Hepatocyte (in vitro differentiated cells): ENCODE measurements around the gene EBF4. TPM values are rescaled to one million over a fixed set of nuclear protein-coding genes. Genes with fewer than 3 reads are reported as not detected.

Experiments used
- DNase-seq: peaks from one replicate; pipeline ENCODE4 v3.0.0-alpha.2; 2016; ENCODE audit warnings: low spot score
- H2AFZ ChIP-seq: fragments of 200-600 bp; sonication (generic); 2 replicates; pipeline ENCODE4 v1.6.0; 2016; ENCODE audit warnings: antibody characterized with exemption, mild to moderate bottlenecking
- H3K27ac ChIP-seq: fragments of 200-600 bp; sonication (generic); 2 replicates; pipeline ENCODE4 v1.5.1; 2016; ENCODE audit warnings: mild to moderate bottlenecking
- H3K27me3 ChIP-seq: fragments of 200-600 bp; sonication (generic); 2 replicates; pipeline ENCODE4 v1.6.1; 2016
- H3K36me3 ChIP-seq: fragments of 200-600 bp; sonication (generic); replicated peaks from 2 replicates; pipeline ENCODE4 v1.5.1; 2016; ENCODE audit warnings: low read depth; ENCODE audit not compliant: insufficient read depth
- H3K4me1 ChIP-seq: fragments of 200-600 bp; sonication (generic); 2 replicates; pipeline ENCODE4 v1.5.1; 2016; ENCODE audit warnings: mild to moderate bottlenecking, moderate library complexity; ENCODE audit not compliant: insufficient read depth
- H3K4me2 ChIP-seq: fragments of 200-600 bp; sonication (generic); 2 replicates; pipeline ENCODE4 v1.6.0; 2016
- H3K4me3 ChIP-seq: fragments of 200-600 bp; sonication (generic); 2 replicates; pipeline ENCODE4 v1.5.1; 2016; ENCODE audit warnings: mild to moderate bottlenecking
- H3K79me2 ChIP-seq: fragments of 200-600 bp; sonication (generic); 2 replicates; pipeline ENCODE4 v1.6.0; 2017; ENCODE audit warnings: mild to moderate bottlenecking
- H3K9me2 ChIP-seq: fragments of 200-600 bp; sonication (generic); replicated peaks from 2 replicates; pipeline ENCODE4 v1.6.0; 2017; ENCODE audit warnings: mild to moderate bottlenecking; ENCODE audit not compliant: insufficient read depth
- H3K9me3 ChIP-seq: fragments of 200-600 bp; sonication (generic); 2 replicates; pipeline ENCODE4 v1.5.1; 2016; ENCODE audit warnings: low read depth, mild to moderate bottlenecking
- H4K20me1 ChIP-seq: fragments of 200-600 bp; sonication (generic); 2 replicates; pipeline ENCODE4 v1.6.0; 2016; ENCODE audit warnings: mild to moderate bottlenecking; ENCODE audit not compliant: insufficient read depth, poor library complexity, severe bottlenecking
- EZH2 ChIP-seq: fragments of 200-600 bp; sonication (generic); IDR thresholded peaks from 2 replicates; pipeline ENCODE4 v1.6.1; 2016; ENCODE audit warnings: antibody characterized with exemption, mild to moderate bottlenecking, borderline replicate concordance
- EZH2phosphoT487 ChIP-seq: fragments of 200-600 bp; sonication (generic); IDR thresholded peaks from one replicate; pipeline ENCODE4 v1.6.1; 2018; ENCODE audit warnings: antibody characterized with exemption, mild to moderate bottlenecking, low read depth, moderate library complexity; ENCODE audit not compliant: unreplicated experiment, severe bottlenecking
- WGBS: methylation state at CpG from one replicate; pipeline ENCODE4 v1.1.6; 2016; ENCODE audit warnings: low lambda C conversion rate; ENCODE audit errors: missing lambda C conversion rate; 5-methylcytosine and 5-hydroxymethylcytosine counted together
- polyA plus RNA-seq: library from polyadenylated mRNA; unstranded; fragments of >200 nt; fragmentation: Nextera tagmentation; extraction: Ambion mirVana; gene quantifications from 2 replicates; pipeline ENCODE4 v1.2.1, GENCODE V29; 2016
- total RNA-seq: library from RNA; depleted of rRNA; stranded (reverse); fragments of >200 nt; gene quantifications from 2 replicates; pipeline ENCODE4 v1.2.3, GENCODE V29; 2014
- TF ChIP-seq, protein P1 (sequence below): fragments of 200-600 bp; sonication (generic); IDR thresholded peaks from 2 replicates; pipeline ENCODE4 v1.5.1; 2016; ENCODE audit warnings: antibody characterized with exemption, mild to moderate bottlenecking; ENCODE audit not compliant: poor library complexity

EBF4 gene
- total and polyA plus RNA-seq, 2 experiments from 2014 or later = 10.7 to 17.9 TPM

DNA sequence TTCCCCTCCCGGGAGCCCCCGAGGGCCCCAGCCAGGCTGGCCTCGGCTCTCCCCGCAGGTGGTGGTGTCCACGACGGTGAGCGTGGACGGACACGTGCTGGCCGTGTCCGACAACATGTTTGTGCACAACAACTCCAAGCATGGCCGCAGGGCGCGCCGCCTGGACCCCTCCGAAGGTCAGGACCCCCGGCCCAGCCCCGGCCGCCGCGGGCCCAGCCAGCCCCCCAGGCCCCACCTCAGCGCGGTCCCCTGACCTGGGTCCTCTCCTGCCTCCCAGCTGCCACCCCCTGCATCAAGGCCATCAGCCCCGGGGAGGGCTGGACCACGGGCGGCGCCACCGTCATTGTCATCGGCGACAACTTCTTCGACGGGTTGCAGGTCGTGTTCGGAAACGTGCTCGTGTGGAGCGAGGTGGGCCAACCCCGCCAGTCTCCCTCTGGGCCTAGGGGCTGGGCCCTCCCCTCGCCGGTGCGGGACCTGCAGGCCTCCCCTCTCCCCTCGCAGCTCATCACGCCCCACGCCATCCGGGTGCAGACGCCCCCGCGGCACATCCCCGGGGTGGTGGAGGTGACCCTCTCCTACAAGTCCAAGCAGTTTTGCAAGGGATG lies 56.9 kb downstream of the EBF4 start:
- Histone ChIP-seq H3K36me3 (no peaks in the 10 kb centered on the region), H3K27me3 (peaks cover 60% of the 10 kb centered on the region), H3K4me1 (peaks cover 25% of the 10 kb centered on the region), H3K4me3 (no peak overlapping the region), H3K9me2 (no peaks in the 10 kb centered on the region), H3K79me2 (no peaks in the 10 kb centered on the region), H3K4me2 (peak overlapping the region; percentile 96), H3K27ac (no peak overlapping the region), H2AFZ (no peak overlapping the region), H3K9me3 (no peaks in the 10 kb centered on the region), H4K20me1 (no peaks in the 10 kb centered on the region)
- WGBS = 14% methylated on average over 32 of the region's 49 CpGs
- DNase-seq = no peak
- TF ChIP-seq EZH2phosphoT487 = no peak

- TF ChIP-seq, protein P1, sequence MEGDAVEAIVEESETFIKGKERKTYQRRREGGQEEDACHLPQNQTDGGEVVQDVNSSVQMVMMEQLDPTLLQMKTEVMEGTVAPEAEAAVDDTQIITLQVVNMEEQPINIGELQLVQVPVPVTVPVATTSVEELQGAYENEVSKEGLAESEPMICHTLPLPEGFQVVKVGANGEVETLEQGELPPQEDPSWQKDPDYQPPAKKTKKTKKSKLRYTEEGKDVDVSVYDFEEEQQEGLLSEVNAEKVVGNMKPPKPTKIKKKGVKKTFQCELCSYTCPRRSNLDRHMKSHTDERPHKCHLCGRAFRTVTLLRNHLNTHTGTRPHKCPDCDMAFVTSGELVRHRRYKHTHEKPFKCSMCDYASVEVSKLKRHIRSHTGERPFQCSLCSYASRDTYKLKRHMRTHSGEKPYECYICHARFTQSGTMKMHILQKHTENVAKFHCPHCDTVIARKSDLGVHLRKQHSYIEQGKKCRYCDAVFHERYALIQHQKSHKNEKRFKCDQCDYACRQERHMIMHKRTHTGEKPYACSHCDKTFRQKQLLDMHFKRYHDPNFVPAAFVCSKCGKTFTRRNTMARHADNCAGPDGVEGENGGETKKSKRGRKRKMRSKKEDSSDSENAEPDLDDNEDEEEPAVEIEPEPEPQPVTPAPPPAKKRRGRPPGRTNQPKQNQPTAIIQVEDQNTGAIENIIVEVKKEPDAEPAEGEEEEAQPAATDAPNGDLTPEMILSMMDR = no peak
- TF ChIP-seq EZH2 = no peak
- no peak for TF ChIP-seq EZH2phosphoT487
- Histone ChIP-seq H3K9me3 (no peaks in the 10 kb centered on the region), H3K4me2 (peak overlapping the region; percentile 96), H3K4me3 (no peak overlapping the region), H2AFZ (no peak overlapping the region), H3K79me2 (no peaks in the 10 kb centered on the region), H3K27me3 (peaks cover 64% of the 10 kb centered on the region), H3K4me1 (peaks cover 25% of the 10 kb centered on the region), H3K27ac (no peak overlapping the region), H3K9me2 (no peaks in the 10 kb centered on the region), H3K36me3 (no peaks in the 10 kb centered on the region), H4K20me1 (no peaks in the 10 kb centered on the region)
- no peak for DNase-seq
- WGBS = 10% methylated on average over 30 of the region's 30 CpGs
These were observed 57.4 kb downstream of the EBF4 start for GRCh38 chr20:2749951-2750490.

DNA sequence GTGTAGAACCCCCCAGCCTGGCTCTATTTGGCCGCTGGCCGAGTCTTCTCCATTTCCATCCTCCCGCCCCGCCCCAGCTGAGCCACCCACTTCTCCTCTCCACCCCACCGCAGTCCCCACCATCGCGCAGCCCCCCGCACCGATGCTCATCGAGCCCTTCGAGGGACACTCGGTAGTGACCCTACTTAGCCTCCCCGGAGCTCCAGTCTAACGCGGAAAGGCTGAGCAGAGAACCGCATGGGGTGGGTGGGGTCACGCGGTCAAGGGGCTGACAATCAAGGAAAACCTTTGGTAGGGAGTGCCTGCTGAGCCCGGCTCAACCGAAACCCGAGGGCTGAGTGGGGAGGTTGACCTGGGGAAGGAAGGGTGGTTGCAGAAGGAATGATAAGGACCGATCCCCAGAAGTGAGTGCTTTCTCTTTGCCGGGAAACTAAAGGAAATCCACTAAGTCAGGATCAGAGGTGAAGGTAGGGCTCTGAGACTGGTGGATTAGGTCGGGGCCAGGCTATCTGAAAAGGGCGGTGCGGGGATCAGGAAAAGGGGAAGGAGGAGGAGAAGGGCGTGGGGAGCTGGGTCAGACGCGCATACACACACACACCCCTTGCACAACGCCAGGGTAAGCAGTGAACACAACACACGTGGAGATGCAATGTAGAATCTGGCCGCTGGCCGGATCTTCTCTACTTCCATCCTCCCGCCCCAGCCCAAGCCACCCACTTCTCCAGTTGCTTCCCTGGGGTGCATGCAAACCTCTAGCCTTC lies 58.1 kb downstream of the EBF4 start:
- DNase-seq = peak; percentile 71
- Histone ChIP-seq H3K27ac (no peak overlapping the region), H3K4me3 (no peak overlapping the region), H4K20me1 (no peaks in the 10 kb centered on the region), H3K9me3 (no peaks in the 10 kb centered on the region), H3K4me1 (peaks cover 25% of the 10 kb centered on the region), H3K27me3 (peaks cover 64% of the 10 kb centered on the region), H2AFZ (no peak overlapping the region), H3K9me2 (no peaks in the 10 kb centered on the region), H3K36me3 (no peaks in the 10 kb centered on the region), H3K79me2 (no peaks in the 10 kb centered on the region), H3K4me2 (peak overlapping the region; percentile 96)
- TF ChIP-seq, protein P1 = no peak
- TF ChIP-seq EZH2 = peak; percentile 33
- peak; percentile 47 for TF ChIP-seq EZH2phosphoT487
- WGBS = 3% methylated on average over 29 of the region's 34 CpGs

GRCh38 chr20:2751347-2751877 lies 58.8 kb downstream of the EBF4 start:
- Histone ChIP-seq H2AFZ (peak overlapping the region; percentile 63), H3K36me3 (no peaks in the 10 kb centered on the region), H3K9me3 (no peaks in the 10 kb centered on the region), H3K4me3 (peak overlapping the region; percentile 30), H3K4me1 (peaks cover 25% of the 10 kb centered on the region), H4K20me1 (no peaks in the 10 kb centered on the region), H3K27me3 (peaks cover 64% of the 10 kb centered on the region), H3K9me2 (no peaks in the 10 kb centered on the region), H3K79me2 (no peaks in the 10 kb centered on the region), H3K4me2 (peak overlapping the region; percentile 96), H3K27ac (peak overlapping the region; percentile 49)
- DNase-seq = no peak
- 4% methylated on average over 13 of the region's 26 CpGs for WGBS
- TF ChIP-seq, protein P1 = no peak
- TF ChIP-seq EZH2 (no peak), EZH2phosphoT487 (no peak)
